Measurements from ENCODE around the gene TCF7L1. TPM values are rescaled to one million over a fixed set of nuclear protein-coding genes. Genes with fewer than 3 reads are reported as not detected.

The TCF7L1 gene
- total and polyA plus RNA-seq, 9 of the 15 experiments (the other 6 are each of a cell fraction or from before 2014, with no cell fraction given) = 0.03 to 0.11 (median 0.07) TPM; not detected in 5

DNA sequence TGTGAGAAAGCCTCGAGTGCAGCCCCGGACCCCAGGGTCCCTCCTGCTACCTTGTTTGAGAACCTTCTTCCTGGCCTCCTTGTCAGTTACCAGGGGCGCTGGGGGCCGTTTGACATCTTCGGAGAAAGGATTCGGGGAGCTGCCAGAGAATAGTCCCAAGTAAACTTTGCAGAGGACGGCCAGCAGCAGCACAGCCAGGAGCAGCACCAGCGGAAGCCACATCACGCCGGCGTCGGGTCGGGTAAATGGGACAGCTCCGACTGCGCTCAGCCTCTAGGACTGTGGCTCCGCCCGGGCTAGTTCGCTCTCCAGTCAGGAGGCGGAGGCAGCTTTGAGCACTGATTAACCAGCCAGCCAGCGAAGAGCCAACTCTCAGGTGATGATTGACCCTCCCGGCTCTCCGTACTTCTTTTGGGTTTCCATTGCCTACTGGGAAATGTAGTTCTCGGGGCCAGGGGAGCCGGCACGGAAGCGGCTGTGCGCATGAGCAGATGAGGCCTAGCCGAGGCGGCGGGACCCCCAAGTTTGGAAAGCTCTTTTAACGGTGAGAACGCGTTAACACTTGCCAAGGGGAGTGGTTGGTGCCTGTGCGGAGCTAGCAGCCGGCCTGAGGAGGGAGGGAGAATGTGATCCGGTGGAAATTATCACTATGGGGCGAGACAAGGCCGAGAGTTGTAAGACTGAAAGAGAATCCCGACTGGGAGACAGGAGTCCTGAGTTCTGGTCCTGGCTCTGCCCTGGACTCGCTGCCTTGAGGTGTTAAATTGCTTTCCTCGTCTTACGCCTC is 221.3 kb downstream of the TCF7L1 start, which contains the start of the genes ELMOD3 and RETSAT (continued):
- TF ChIP-seq, protein P1, sequence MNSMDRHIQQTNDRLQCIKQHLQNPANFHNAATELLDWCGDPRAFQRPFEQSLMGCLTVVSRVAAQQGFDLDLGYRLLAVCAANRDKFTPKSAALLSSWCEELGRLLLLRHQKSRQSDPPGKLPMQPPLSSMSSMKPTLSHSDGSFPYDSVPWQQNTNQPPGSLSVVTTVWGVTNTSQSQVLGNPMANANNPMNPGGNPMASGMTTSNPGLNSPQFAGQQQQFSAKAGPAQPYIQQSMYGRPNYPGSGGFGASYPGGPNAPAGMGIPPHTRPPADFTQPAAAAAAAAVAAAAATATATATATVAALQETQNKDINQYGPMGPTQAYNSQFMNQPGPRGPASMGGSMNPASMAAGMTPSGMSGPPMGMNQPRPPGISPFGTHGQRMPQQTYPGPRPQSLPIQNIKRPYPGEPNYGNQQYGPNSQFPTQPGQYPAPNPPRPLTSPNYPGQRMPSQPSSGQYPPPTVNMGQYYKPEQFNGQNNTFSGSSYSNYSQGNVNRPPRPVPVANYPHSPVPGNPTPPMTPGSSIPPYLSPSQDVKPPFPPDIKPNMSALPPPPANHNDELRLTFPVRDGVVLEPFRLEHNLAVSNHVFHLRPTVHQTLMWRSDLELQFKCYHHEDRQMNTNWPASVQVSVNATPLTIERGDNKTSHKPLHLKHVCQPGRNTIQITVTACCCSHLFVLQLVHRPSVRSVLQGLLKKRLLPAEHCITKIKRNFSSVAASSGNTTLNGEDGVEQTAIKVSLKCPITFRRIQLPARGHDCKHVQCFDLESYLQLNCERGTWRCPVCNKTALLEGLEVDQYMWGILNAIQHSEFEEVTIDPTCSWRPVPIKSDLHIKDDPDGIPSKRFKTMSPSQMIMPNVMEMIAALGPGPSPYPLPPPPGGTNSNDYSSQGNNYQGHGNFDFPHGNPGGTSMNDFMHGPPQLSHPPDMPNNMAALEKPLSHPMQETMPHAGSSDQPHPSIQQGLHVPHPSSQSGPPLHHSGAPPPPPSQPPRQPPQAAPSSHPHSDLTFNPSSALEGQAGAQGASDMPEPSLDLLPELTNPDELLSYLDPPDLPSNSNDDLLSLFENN (IDR thresholded peaks at IDR 0.05; ENCODE audit: low read depth in 2 of 2, low read length in 2 of 2) = peak in 1 of 2 experiments; percentile 41; a peak in 1 of 4 replicates
- TF ChIP-seq SMARCC2 (IDR thresholded peaks at IDR 0.05; ENCODE audit: low read depth) = no peak
- TF ChIP-seq CSDE1 (IDR thresholded peaks at IDR 0.05) = no peak
- peak; percentile 75; the same call in 1 of the 2 replicates for TF ChIP-seq SP1 (CRISPR knock-in tag; IDR thresholded peaks at IDR 0.05)
- TF ChIP-seq HCFC1 (IDR thresholded peaks at IDR 0.05; ENCODE audit: low read depth, low read length) = peak; percentile 99
- TF ChIP-seq, protein P2, sequence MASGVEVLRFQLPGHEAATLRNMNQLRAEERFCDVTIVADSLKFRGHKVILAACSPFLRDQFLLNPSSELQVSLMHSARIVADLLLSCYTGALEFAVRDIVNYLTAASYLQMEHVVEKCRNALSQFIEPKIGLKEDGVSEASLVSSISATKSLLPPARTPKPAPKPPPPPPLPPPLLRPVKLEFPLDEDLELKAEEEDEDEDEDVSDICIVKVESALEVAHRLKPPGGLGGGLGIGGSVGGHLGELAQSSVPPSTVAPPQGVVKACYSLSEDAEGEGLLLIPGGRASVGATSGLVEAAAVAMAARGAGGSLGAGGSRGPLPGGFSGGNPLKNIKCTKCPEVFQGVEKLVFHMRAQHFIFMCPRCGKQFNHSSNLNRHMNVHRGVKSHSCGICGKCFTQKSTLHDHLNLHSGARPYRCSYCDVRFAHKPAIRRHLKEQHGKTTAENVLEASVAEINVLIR (CRISPR knock-in tag; IDR thresholded peaks at IDR 0.05) = no peak
- TF ChIP-seq, protein P3, sequence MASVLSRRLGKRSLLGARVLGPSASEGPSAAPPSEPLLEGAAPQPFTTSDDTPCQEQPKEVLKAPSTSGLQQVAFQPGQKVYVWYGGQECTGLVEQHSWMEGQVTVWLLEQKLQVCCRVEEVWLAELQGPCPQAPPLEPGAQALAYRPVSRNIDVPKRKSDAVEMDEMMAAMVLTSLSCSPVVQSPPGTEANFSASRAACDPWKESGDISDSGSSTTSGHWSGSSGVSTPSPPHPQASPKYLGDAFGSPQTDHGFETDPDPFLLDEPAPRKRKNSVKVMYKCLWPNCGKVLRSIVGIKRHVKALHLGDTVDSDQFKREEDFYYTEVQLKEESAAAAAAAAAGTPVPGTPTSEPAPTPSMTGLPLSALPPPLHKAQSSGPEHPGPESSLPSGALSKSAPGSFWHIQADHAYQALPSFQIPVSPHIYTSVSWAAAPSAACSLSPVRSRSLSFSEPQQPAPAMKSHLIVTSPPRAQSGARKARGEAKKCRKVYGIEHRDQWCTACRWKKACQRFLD (CRISPR knock-in tag; IDR thresholded peaks at IDR 0.05) = peak; percentile 58; the same call in 1 of the 2 replicates
- TF ChIP-seq PTTG1 (tag; IDR thresholded peaks at IDR 0.05; ENCODE audit: low read depth) = no peak
- TF ChIP-seq, protein P4, sequence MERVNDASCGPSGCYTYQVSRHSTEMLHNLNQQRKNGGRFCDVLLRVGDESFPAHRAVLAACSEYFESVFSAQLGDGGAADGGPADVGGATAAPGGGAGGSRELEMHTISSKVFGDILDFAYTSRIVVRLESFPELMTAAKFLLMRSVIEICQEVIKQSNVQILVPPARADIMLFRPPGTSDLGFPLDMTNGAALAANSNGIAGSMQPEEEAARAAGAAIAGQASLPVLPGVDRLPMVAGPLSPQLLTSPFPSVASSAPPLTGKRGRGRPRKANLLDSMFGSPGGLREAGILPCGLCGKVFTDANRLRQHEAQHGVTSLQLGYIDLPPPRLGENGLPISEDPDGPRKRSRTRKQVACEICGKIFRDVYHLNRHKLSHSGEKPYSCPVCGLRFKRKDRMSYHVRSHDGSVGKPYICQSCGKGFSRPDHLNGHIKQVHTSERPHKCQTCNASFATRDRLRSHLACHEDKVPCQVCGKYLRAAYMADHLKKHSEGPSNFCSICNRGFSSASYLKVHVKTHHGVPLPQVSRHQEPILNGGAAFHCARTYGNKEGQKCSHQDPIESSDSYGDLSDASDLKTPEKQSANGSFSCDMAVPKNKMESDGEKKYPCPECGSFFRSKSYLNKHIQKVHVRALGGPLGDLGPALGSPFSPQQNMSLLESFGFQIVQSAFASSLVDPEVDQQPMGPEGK (CRISPR knock-in tag; IDR thresholded peaks at IDR 0.05; ENCODE audit: borderline replicate concordance) = no peak
- TF ChIP-seq CREBBP (IDR thresholded peaks at IDR 0.05; ENCODE audit: low read depth, low read length) = no peak
- no peak for TF ChIP-seq ZNF431 (CRISPR knock-in tag; IDR thresholded peaks at IDR 0.05)
- no peak for TF ChIP-seq ZNF707 (CRISPR knock-in tag; conservative IDR thresholded peaks at IDR 0.05)
- TF ChIP-seq TEAD1 (CRISPR knock-in tag; IDR thresholded peaks at IDR 0.05) = no peak
- TF ChIP-seq POLR2H (tag; IDR thresholded peaks at IDR 0.05; ENCODE audit: low read depth) = peak; percentile 90
- TF ChIP-seq MEIS2 (IDR thresholded peaks at IDR 0.05; ENCODE audit: partially characterized antibody) = peak; percentile 45
- no peak for TF ChIP-seq PYGO2 (tag; IDR thresholded peaks at IDR 0.05)
- TF ChIP-seq, protein P5, sequence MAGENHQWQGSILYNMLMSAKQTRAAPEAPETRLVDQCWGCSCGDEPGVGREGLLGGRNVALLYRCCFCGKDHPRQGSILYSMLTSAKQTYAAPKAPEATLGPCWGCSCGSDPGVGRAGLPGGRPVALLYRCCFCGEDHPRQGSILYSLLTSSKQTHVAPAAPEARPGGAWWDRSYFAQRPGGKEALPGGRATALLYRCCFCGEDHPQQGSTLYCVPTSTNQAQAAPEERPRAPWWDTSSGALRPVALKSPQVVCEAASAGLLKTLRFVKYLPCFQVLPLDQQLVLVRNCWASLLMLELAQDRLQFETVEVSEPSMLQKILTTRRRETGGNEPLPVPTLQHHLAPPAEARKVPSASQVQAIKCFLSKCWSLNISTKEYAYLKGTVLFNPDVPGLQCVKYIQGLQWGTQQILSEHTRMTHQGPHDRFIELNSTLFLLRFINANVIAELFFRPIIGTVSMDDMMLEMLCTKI (IDR thresholded peaks at IDR 0.05; ENCODE audit: partially characterized antibody) = no peak

Data from K562 (cell line).